ENCODE data around the gene GABRA5.

GABRA5 gene

DNA sequence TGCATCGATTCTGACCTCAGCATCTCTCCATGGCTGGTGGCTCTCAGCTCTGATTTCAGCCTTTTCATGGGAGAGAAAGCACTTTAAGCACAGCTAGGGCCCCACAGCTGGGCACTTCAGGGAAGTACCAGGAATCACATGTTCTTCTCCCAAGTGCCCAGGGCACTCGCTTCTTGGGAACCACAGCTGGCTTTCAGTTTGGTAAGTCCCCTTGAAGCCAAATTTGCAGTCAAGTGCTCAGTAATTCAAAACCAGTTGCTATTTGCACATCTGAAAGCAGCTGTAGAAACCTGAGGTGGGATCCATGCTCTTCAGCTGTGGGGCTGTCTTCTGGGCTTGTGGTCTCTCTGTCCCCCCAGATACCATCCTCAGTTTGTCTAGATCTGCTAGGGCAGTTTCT lies 12.8 kb downstream of the GABRA5 start:
- no peak for TF ChIP-seq EZH2phosphoT487 (IDR thresholded peaks at IDR 0.05; ENCODE audit: borderline replicate concordance)
- TF ChIP-seq, protein P1, sequence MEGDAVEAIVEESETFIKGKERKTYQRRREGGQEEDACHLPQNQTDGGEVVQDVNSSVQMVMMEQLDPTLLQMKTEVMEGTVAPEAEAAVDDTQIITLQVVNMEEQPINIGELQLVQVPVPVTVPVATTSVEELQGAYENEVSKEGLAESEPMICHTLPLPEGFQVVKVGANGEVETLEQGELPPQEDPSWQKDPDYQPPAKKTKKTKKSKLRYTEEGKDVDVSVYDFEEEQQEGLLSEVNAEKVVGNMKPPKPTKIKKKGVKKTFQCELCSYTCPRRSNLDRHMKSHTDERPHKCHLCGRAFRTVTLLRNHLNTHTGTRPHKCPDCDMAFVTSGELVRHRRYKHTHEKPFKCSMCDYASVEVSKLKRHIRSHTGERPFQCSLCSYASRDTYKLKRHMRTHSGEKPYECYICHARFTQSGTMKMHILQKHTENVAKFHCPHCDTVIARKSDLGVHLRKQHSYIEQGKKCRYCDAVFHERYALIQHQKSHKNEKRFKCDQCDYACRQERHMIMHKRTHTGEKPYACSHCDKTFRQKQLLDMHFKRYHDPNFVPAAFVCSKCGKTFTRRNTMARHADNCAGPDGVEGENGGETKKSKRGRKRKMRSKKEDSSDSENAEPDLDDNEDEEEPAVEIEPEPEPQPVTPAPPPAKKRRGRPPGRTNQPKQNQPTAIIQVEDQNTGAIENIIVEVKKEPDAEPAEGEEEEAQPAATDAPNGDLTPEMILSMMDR (conservative IDR thresholded peaks at IDR 0.05; ENCODE audit: low read length) = no peak
- Histone ChIP-seq H3K4me2 (ENCODE audit: low read depth, low read length, poor library complexity, severe bottlenecking) (no peak overlapping the region), H3K4me1 (ENCODE audit: insufficient read depth, low read length, poor library complexity, severe bottlenecking) (no peaks in the 10 kb centered on the region), H3K27me3 (ENCODE audit: insufficient read depth, low read length, poor library complexity, severe bottlenecking) (no peaks in the 10 kb centered on the region), H3K36me3 (ENCODE audit: insufficient read depth, low read length) (no peaks in the 10 kb centered on the region), H3K9me2 (replicated peaks; ENCODE audit: low read depth, low read length) (no peaks in the 10 kb centered on the region), H3K9ac (ENCODE audit: low read depth, low read length, poor library complexity, severe bottlenecking) (no peak overlapping the region), H3K4me3 (ENCODE audit: low read length, poor library complexity, severe bottlenecking) (no peak overlapping the region), H3F3A (ENCODE audit: low read depth) (no peaks in the 10 kb centered on the region), H2AFZ (ENCODE audit: low read length) (no peak overlapping the region), H4K20me1 (ENCODE audit: insufficient read depth, low read length, poor library complexity, severe bottlenecking) (no peaks in the 10 kb centered on the region), H3K79me2 (ENCODE audit: insufficient read depth, low read length) (no peaks in the 10 kb centered on the region), H3K9me3 (ENCODE audit: insufficient read depth, low read depth, low read length) (no peaks in the 10 kb centered on the region; the same call in 1 of the 2 replicates)

DNA sequence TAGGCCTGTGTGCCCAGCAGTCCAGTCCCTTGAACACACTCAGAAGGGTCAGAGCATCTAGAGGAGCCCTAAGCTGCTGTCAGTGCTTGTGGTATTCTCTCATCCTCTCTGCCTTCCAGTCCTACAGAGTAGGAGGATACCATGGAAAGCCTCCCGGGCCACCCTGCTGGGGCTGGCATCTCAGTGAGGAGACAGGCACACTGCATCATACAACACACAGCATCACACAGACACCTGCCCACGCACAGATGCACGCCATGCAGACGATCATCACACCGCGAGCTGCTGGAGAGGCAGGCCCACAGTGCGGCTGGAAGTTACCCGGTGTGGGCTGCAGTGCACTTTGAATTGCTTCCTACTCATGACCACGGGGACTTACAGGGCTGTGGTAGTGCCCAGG lies 15.2 kb downstream of the GABRA5 start:
- Histone ChIP-seq H3K27me3 (ENCODE audit: insufficient read depth, low read length, poor library complexity, severe bottlenecking) (no peaks in the 10 kb centered on the region), H3K4me2 (ENCODE audit: low read depth, low read length, poor library complexity, severe bottlenecking) (no peak overlapping the region), H3K4me3 (ENCODE audit: low read length, poor library complexity, severe bottlenecking) (no peak overlapping the region), H2AFZ (ENCODE audit: low read length) (no peak overlapping the region), H4K20me1 (ENCODE audit: insufficient read depth, low read length, poor library complexity, severe bottlenecking) (no peaks in the 10 kb centered on the region), H3K9ac (ENCODE audit: low read depth, low read length, poor library complexity, severe bottlenecking) (no peak overlapping the region), H3K36me3 (ENCODE audit: insufficient read depth, low read length) (no peaks in the 10 kb centered on the region), H3K9me3 (ENCODE audit: insufficient read depth, low read depth, low read length) (no peaks in the 10 kb centered on the region; the same call in 1 of the 2 replicates), H3F3A (ENCODE audit: low read depth) (no peaks in the 10 kb centered on the region), H3K9me2 (replicated peaks; ENCODE audit: low read depth, low read length) (no peaks in the 10 kb centered on the region), H3K4me1 (ENCODE audit: insufficient read depth, low read length, poor library complexity, severe bottlenecking) (no peaks in the 10 kb centered on the region), H3K79me2 (ENCODE audit: insufficient read depth, low read length) (no peaks in the 10 kb centered on the region)
- TF ChIP-seq, protein P1 (conservative IDR thresholded peaks at IDR 0.05; ENCODE audit: low read length) = no peak
- no peak for TF ChIP-seq EZH2phosphoT487 (IDR thresholded peaks at IDR 0.05; ENCODE audit: borderline replicate concordance)

DNA sequence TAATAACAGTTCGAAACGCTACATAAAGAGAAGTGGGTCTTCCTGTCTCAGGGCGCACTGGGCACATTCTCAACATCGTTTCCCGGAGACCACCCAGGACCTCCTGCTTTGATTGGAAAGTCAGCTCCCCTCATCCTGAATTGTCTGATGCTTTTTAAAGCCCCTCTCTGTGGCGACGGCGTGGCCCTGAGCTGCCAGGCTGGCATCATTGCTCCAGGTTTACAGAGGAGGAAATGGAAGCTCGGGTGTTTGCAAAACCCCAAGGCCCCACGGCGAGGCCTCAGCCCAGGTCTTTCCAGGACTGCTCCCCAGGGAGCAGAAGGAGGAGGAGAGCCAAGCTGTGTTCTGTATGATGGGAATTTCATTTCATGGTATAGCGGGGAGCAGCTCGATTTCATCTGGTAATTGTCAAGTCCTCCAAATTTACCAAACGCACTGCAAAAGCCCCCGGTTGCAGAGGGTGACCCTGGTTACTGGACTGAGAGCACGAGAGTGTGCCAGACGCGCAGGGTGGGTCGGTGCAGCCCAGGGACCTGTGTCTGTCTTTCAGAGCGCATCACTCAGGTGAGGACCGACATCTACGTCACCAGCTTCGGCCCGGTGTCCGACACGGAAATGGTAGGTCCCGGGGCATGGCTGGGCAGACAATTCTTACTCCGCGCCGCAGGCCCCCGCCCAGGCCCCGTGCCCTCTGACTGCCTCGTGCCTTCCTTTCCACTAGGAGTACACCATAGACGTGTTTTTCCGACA lies 15.9 kb downstream of the GABRA5 start:
- Histone ChIP-seq H3F3A (ENCODE audit: low read depth) (no peaks in the 10 kb centered on the region), H3K9me2 (replicated peaks; ENCODE audit: low read depth, low read length) (no peaks in the 10 kb centered on the region), H2AFZ (ENCODE audit: low read length) (no peak overlapping the region), H3K4me2 (ENCODE audit: low read depth, low read length, poor library complexity, severe bottlenecking) (no peak overlapping the region), H3K9me3 (ENCODE audit: insufficient read depth, low read depth, low read length) (no peaks in the 10 kb centered on the region; the same call in 1 of the 2 replicates), H3K27me3 (ENCODE audit: insufficient read depth, low read length, poor library complexity, severe bottlenecking) (no peaks in the 10 kb centered on the region), H4K20me1 (ENCODE audit: insufficient read depth, low read length, poor library complexity, severe bottlenecking) (no peaks in the 10 kb centered on the region), H3K9ac (ENCODE audit: low read depth, low read length, poor library complexity, severe bottlenecking) (no peak overlapping the region), H3K4me3 (ENCODE audit: low read length, poor library complexity, severe bottlenecking) (no peak overlapping the region), H3K79me2 (ENCODE audit: insufficient read depth, low read length) (no peaks in the 10 kb centered on the region), H3K36me3 (ENCODE audit: insufficient read depth, low read length) (no peaks in the 10 kb centered on the region), H3K4me1 (ENCODE audit: insufficient read depth, low read length, poor library complexity, severe bottlenecking) (no peaks in the 10 kb centered on the region)
- TF ChIP-seq EZH2phosphoT487 (IDR thresholded peaks at IDR 0.05; ENCODE audit: borderline replicate concordance) = no peak
- TF ChIP-seq, protein P1 (conservative IDR thresholded peaks at IDR 0.05; ENCODE audit: low read length) = no peak

All from Loucy (cell line).